ENCODE measurements around the gene CPZ. TPM values are rescaled to one million over a fixed set of nuclear protein-coding genes. Genes with fewer than 3 reads are reported as not detected.

The CPZ gene
- polyA plus RNA-seq, 1 experiment: 70.9 TPM

DNA sequence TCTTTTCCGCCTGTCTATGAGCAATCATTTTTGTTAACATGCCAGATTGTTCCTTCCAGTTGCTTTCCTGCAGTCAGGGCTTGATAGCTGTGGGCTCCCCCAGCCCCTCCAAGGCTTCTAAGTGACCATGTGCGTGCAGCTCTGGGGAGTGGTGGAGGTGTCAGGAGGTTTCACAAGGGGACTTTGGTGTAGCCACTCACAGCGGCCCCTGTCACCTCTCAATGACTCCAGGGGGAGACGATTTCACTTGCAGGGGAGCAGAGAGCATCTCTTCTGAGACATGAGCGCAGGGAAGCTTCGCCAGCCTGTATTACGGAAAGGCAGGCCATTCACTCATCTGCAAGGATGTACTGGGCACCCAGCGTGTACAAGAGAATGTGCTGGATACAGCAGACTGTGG, 15.5 kb upstream of the CPZ start:
- H3K4me3 ChIP-seq (ENCODE audit: low read depth, low read length): no peak overlapping the region
- ChIA-PET POLR2A (no interaction called here), CTCF (interaction anchor here (1.0 kb wide), 1 partner anchor 109 kb away, joined by 3 read pairs; no protein-coding TSS in a partner anchor)
- peaks cover 16% of the 10 kb centered on the region for H3K27me3 ChIP-seq (ENCODE audit: control insufficient read depth, insufficient read depth, low read length)
- H3K36me3 ChIP-seq (ENCODE audit: control insufficient read depth, insufficient read depth, low read length): no peaks in the 10 kb centered on the region
- TF ChIP-seq CTCF (IDR thresholded peaks at IDR 0.05; ENCODE audit: insufficient read depth, low read depth, low read length): no peak
- DNase-seq (ENCODE audit: low read depth): no peak

GRCh38 chr4:8577972-8578371, 14.6 kb upstream of the CPZ start:
- Histone ChIP-seq H3K27me3 (ENCODE audit: control insufficient read depth, insufficient read depth, low read length) (peaks cover 21% of the 10 kb centered on the region), H3K36me3 (ENCODE audit: control insufficient read depth, insufficient read depth, low read length) (no peaks in the 10 kb centered on the region), H3K4me3 (ENCODE audit: low read depth, low read length) (no peak overlapping the region)
- CTCF ChIA-PET: interaction anchor here (1.0 kb wide), 1 partner anchor 109 kb away, joined by 3 read pairs; no protein-coding TSS in a partner anchor
- POLR2A ChIA-PET: no interaction called here
- no peak for DNase-seq (ENCODE audit: low read depth)
- no peak for TF ChIP-seq CTCF (IDR thresholded peaks at IDR 0.05; ENCODE audit: insufficient read depth, low read depth, low read length)

- Histone ChIP-seq H3K4me3 (ENCODE audit: low read depth, low read length) (no peak overlapping the region), H3K36me3 (ENCODE audit: control insufficient read depth, insufficient read depth, low read length) (no peaks in the 10 kb centered on the region), H3K27me3 (ENCODE audit: control insufficient read depth, insufficient read depth, low read length) (peaks cover 23% of the 10 kb centered on the region)
- DNase-seq (ENCODE audit: low read depth): no peak
- CTCF ChIA-PET: no interaction called here
- POLR2A ChIA-PET: no interaction called here
- no peak for TF ChIP-seq CTCF (IDR thresholded peaks at IDR 0.05; ENCODE audit: insufficient read depth, low read depth, low read length)
These were observed 13.8 kb upstream of the CPZ start for GRCh38 chr4:8578717-8579116.

GRCh38 chr4:8579526-8580320, 12.8 kb upstream of the CPZ start:
- H3K4me3 ChIP-seq (ENCODE audit: low read depth, low read length): no peak overlapping the region
- no peak for TF ChIP-seq CTCF (IDR thresholded peaks at IDR 0.05; ENCODE audit: insufficient read depth, low read depth, low read length)
- peaks cover 28% of the 10 kb centered on the region for H3K27me3 ChIP-seq (ENCODE audit: control insufficient read depth, insufficient read depth, low read length)
- POLR2A ChIA-PET: no interaction called here
- CTCF ChIA-PET: no interaction called here
- no peak for DNase-seq (ENCODE audit: low read depth)
- no peaks in the 10 kb centered on the region for H3K36me3 ChIP-seq (ENCODE audit: control insufficient read depth, insufficient read depth, low read length)

DNA sequence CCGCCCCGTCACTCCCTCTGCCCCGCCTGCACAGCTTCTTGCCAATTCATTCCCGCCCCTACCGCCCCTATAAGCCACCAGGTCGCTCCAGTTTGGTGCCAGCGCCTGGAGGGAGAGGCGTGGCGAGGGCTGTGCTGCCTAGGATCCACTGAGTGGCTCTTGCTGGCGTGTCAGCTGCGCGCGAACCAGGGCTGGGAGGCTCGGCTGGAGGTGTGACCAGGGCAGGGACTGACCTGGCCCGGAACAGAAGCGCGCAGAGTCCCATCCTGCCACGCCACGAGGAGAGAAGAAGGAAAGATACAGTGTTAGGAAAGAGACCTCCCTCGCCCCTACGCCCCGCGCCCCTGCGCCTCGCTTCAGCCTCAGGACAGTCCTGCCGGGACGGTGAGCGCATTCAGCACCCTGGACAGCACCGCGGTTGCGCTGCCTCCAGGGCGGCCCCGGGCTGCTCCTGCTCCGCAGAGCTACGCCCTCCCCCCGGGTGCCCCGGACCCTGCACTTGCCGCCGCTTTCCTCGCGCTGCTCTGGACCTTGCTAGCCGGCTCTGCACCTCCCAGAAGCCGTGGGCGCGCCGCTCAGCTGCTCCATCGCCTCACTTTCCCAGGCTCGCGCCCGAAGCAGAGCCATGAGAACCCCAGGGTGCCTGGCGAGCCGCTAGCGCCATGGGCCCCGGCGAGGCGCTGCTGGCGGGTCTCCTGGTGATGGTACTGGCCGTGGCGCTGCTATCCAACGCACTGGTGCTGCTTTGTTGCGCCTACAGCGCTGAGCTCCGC, 12.1 kb upstream of the CPZ start, which contains the start of gene GPR78:
GPR78 (plus strand) TSS at position 72 of the 773 bp plus-strand sequence; CDS start at position 663, 591 bp downstream.
- ChIA-PET CTCF (no interaction called here), POLR2A (no interaction called here)
- peaks cover 32% of the 10 kb centered on the region for H3K27me3 ChIP-seq (ENCODE audit: control insufficient read depth, insufficient read depth, low read length)
- DNase-seq (ENCODE audit: low read depth): no peak
- TF ChIP-seq CTCF (IDR thresholded peaks at IDR 0.05; ENCODE audit: insufficient read depth, low read depth, low read length): no peak
- H3K36me3 ChIP-seq (ENCODE audit: control insufficient read depth, insufficient read depth, low read length): no peaks in the 10 kb centered on the region
- no peak within 1 kb of the TSS for H3K4me3 ChIP-seq (ENCODE audit: low read depth, low read length)
